ENCODE data around the gene MAPK4.

MAPK4 gene

DNA sequence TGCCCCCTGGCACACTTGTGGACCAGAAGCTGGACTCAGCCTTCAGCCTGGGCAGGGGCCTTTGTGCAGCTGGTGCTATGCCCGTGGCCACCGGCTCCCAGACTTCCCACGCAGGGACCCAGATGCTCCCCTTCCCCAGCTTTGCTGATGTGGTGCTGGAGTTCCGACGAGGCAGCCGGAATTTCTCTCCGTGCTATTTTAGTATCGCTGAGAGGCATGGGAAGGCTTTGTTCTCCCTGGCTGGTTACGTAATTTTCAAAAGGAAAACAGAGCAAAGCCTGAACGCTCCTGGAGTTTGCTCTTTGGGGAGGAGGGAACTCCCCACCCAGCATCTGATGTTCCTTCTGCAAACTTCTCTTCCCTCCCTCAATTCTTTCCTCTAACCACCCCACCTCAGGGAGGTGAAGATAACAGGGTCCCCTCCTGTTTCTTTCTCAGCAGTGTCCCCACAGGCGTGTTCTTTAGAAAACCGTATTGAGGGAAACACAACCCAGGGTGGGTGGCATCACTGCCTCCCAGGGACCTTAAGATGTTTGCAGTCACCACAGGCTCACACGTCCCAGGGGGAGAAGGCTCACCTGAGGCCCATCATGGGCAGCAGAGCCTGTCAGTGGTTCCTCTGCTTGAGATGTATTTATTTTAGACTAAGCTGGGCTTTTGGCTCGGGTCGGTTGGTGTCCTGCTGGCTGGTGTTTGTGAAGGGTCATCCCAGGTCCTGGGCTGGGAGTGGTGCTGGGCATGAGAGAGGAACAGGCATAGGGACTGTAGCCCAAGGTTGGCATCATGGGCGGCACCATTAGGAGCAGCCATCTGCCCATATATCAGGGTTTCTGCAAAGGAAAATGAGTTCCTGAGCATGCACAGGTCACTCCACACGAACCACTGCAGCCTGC lies 95.0 kb downstream of the MAPK4 start:
- no peak for DNase-seq (ENCODE audit: low spot score)

DNA sequence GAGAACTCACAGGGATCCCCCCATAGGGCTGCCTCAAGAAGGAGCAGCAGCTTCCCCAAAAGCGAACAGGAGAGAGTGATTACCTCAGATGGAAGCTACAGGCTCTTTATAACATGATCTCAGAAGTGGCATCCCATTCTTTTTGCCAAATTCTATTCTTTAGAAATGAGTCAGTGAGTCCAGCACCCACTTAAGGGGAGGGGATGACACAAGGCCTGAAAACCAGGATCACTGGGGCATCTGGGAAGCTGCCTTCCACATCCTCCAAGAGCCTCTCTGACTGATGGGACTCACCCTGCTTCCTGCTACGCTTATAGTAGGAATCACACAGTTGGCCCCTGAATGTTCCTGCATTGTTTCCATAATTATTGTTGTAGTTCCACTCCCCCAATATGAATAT lies 96.5 kb downstream of the MAPK4 start:
- no peak for DNase-seq (ENCODE audit: low spot score)

GRCh38 chr18:50656841-50657470 lies 97.1 kb downstream of the MAPK4 start:
- DNase-seq (ENCODE audit: low spot score), result no peak

GRCh38 chr18:50658601-50659000 lies 98.7 kb downstream of the MAPK4 start:
- no peak for DNase-seq (ENCODE audit: low spot score)

DNA sequence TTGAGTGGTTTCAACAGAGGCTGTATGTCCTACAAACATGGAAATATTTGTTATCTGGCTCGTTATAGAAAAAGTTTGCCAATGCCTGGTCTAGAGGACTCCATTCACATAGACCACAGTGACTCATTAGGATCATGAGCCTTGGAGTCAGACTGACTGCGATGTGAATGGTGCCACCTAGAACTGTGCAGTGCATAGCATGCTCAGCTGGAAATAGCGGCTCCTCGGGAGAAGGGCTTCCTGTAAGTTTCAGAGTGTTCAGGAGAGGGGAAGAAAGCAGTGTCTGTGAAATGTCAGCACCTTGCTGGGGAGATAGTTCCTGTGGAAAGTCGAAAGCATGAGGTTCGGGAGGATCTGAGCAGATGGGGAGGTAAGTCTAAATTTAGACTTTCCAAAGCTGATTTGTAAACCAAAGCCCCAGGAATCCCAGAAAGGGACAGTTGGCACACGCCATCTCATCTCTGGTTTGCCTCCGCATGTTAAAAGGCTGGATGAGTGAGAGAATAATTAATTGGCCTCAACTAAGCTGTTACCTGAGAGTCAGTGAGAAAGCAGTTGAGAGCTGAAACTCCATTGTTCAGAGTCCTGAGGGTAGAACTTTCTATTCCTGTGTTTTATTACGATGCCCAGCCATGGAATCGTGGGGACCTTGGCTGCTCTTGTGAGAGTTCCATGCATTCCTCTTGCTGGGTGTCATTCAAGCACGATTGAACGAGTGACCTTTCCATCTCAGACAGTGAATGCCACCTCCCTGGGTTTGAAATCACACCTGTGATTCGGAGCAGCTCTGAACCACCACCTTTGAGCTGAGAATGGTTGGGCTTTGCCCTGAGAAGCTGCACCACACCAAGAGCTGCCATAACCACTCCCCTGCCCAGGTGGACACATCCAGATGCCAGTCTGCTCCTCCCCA lies 99.5 kb downstream of the MAPK4 start:
- no peak for DNase-seq (ENCODE audit: low spot score)

- DNase-seq (ENCODE audit: low spot score), result no peak
Observed at GRCh38 chr18:50661013-50661412, 101.1 kb downstream of the MAPK4 start.

GRCh38 chr18:50662177-50662576 lies 102.3 kb downstream of the MAPK4 start:
- peak; percentile 7 for DNase-seq (ENCODE audit: low spot score)

GRCh38 chr18:50662775-50663383 lies 103.0 kb downstream of the MAPK4 start:
- DNase-seq (ENCODE audit: low spot score), result no peak

GRCh38 chr18:50663626-50664441 lies 103.9 kb downstream of the MAPK4 start:
- DNase-seq (ENCODE audit: low spot score), result no peak

DNA sequence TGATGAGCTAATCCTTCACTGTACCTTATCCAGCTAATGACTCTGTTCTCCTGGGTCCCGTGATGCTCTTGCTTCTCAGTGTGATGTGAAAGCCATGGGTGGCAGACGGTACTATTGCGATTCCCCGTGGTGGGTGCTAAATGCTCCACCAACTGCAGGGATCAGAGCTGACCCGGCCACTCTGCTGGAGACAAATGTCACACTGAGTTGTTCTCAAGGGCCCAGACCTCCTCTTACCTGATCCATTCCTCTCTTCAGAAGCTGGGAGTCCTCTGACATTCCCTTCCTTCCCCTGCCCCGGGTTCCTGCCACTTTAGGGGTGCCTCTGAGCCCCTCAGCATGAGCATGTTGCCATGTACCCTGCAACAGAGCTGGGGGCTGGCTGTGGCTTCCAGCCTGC lies 105.1 kb downstream of the MAPK4 start:
- DNase-seq (ENCODE audit: low spot score), result no peak

- no peak for DNase-seq (ENCODE audit: low spot score)
Observed at GRCh38 chr18:50665519-50665918, 105.6 kb downstream of the MAPK4 start.

DNA sequence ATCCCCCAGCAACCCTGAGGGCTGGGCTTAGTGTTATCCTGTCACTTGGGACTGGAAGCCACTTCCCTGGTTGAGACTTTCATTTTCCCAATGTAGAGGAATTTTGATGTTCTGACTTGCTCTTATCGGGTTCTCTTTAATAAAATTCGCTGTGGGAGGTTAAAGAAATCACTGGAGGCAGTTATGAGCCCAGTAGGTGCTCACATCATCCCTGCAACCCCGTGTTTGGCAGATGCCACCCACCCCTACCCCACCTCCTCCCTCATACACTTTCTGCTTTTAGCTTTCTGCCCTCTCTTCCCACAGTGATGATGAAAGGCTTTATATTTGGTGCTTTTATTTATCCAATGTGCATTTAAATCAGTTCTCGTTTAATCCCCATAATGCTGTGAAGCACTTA lies 106.6 kb downstream of the MAPK4 start:
- DNase-seq (ENCODE audit: low spot score), result no peak

DNA sequence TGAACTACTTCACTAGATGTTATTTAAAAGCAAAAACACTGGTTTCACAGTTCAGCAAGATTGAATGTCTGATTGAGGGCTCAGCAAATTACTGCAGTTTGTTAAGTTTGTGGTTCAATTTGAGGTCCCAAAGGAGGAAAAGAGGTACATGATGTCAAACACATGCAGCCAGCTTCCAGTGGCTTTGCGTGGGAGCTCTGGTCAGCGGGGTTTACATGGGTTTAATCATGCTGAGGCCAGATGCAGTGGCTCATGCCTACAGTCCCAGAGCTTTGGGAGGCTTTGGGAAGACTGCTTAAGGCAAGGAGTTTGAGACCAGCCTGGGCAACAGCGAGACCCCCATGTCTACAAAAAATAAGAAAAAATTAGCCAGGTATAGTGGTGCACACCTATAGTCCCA lies 111.5 kb downstream of the MAPK4 start:
- DNase-seq (ENCODE audit: low spot score), result no peak

GRCh38 chr18:50674307-50674980 lies 114.6 kb downstream of the MAPK4 start:
- DNase-seq (ENCODE audit: low spot score), result no peak

- DNase-seq (ENCODE audit: low spot score), result no peak
Observed at GRCh38 chr18:50675043-50675442, 115.2 kb downstream of the MAPK4 start.

- no peak for DNase-seq (ENCODE audit: low spot score)
Observed at GRCh38 chr18:50678651-50679050, 118.8 kb downstream of the MAPK4 start.

DNA sequence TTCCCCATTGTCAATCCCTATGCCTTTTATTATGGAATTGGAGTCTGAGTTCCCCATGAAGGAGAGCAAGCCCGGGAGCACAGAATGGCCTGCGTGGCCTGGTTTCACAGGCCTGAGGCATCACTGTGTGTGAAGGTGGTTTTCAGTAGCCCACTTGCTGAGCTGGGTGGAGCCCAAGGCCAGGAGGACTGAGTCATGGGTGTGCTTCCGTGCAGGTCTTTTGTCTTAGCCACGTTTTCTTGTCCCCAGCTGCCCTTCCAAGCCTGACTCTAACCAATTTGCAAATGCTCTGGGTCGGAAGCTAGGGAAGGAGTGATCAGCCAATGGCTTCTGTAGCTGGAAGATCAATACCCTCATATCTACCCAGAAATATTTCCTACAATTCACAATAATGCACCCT lies 119.2 kb downstream of the MAPK4 start:
- no peak for DNase-seq (ENCODE audit: low spot score)

- DNase-seq (ENCODE audit: low spot score), result no peak
Observed at GRCh38 chr18:50679656-50680055, 119.8 kb downstream of the MAPK4 start.

GRCh38 chr18:50680966-50681365 lies 121.1 kb downstream of the MAPK4 start:
- no peak for DNase-seq (ENCODE audit: low spot score)

DNA sequence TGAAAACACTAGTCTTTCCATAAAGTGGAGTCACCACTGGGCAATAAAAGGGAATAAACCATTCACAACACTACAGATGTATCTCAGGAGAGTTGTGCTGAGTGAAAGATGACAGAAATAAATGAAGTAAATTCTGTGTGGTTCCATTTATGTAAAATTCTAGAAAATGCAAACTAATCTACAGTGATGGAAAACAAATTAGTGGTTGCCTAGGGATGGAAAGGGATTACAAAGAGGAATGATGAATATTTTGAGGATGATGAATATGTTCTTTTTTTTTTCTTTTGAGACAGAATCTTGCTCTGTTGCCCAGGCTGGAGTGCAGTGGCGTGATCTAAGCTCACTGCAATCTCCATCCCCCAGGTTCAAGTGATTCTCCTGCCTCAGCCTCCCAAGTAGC lies 123.0 kb downstream of the MAPK4 start:
- DNase-seq (ENCODE audit: low spot score), result no peak

- DNase-seq (ENCODE audit: low spot score), result no peak
Observed at GRCh38 chr18:50686409-50686808, 126.5 kb downstream of the MAPK4 start.
